ENCODE measurements around the gene KRT34. TPM values are rescaled to one million over a fixed set of nuclear protein-coding genes. Genes with fewer than 3 reads are reported as not detected.

The KRT34 gene
- total RNA-seq, 4 donors from 2014 or later, result not detected

- H3K9me3 ChIP-seq, result no peaks in the 10 kb centered on the region
- H3K27ac ChIP-seq, result no peak overlapping the region
- intact Hi-C loops (cut with DNase I; ENCODE audit: low total_unique reads) (no loop called here), in situ Hi-C loops (cut with MboI; ENCODE audit: low sequenced_read_pairs in 4 of 4) (no loop called here)
- no peaks in the 10 kb centered on the region for H3K4me1 ChIP-seq
- ATAC-seq, result no peak
- TF ChIP-seq POLR2A (IDR thresholded peaks at IDR 0.05) (no peak), CTCF (IDR thresholded peaks at IDR 0.05 in 4 of 5, conservative IDR thresholded peaks at IDR 0.05 in 1 of 5) (no peak)
- no peak for DNase-seq
- no peaks in the 10 kb centered on the region for H3K36me3 ChIP-seq
- no peaks in the 10 kb centered on the region for H3K27me3 ChIP-seq
- no peak overlapping the region for H3K4me3 ChIP-seq
Observed at GRCh38 chr17:41331606-41332005, 50.5 kb downstream of the KRT34 start.

- no peaks in the 10 kb centered on the region for H3K9me3 ChIP-seq
- H3K36me3 ChIP-seq, result no peaks in the 10 kb centered on the region
- in situ Hi-C loops (cut with MboI; ENCODE audit: low sequenced_read_pairs in 4 of 4) (loop anchor here in 2 of 4 donors (10.0 kb wide), 1 partner anchor 425 kb away; no protein-coding TSS in a partner anchor), intact Hi-C loops (cut with DNase I; ENCODE audit: low total_unique reads) (no loop called here)
- no peak overlapping the region for H3K27ac ChIP-seq
- H3K4me1 ChIP-seq, result no peaks in the 10 kb centered on the region
- DNase-seq (no peak), ATAC-seq (no peak)
- H3K4me3 ChIP-seq, result no peak overlapping the region
- no peaks in the 10 kb centered on the region for H3K27me3 ChIP-seq
- peak in 3 of 5 experiments; percentile 17 to 25 (median 23) for TF ChIP-seq CTCF (IDR thresholded peaks at IDR 0.05 in 4 of 5, conservative IDR thresholded peaks at IDR 0.05 in 1 of 5)
- no peak for TF ChIP-seq POLR2A (IDR thresholded peaks at IDR 0.05)
Observed at GRCh38 chr17:41329279-41329948, 52.7 kb downstream of the KRT34 start.

GRCh38 chr17:41328207-41328606 lies 53.9 kb downstream of the KRT34 start:
- H3K27me3 ChIP-seq, result no peaks in the 10 kb centered on the region
- no peak for TF ChIP-seq CTCF (IDR thresholded peaks at IDR 0.05 in 4 of 5, conservative IDR thresholded peaks at IDR 0.05 in 1 of 5)
- no peak for TF ChIP-seq POLR2A (IDR thresholded peaks at IDR 0.05)
- no peaks in the 10 kb centered on the region for H3K9me3 ChIP-seq
- H3K4me3 ChIP-seq, result no peak overlapping the region
- H3K4me1 ChIP-seq, result no peaks in the 10 kb centered on the region
- H3K27ac ChIP-seq, result no peak overlapping the region
- ATAC-seq (no peak), DNase-seq (no peak)
- intact Hi-C loops (cut with DNase I; ENCODE audit: low total_unique reads) (no loop called here), in situ Hi-C loops (cut with MboI; ENCODE audit: low sequenced_read_pairs in 4 of 4) (loop anchor here in 2 of 4 donors (10.0 kb wide), 1 partner anchor 423 kb away; no protein-coding TSS in a partner anchor)
- H3K36me3 ChIP-seq, result no peaks in the 10 kb centered on the region

Other genes with a start within 250 kb of the KRT34 start
- not detected for gene KRTAP4-6, start 241.8 kb downstream of the KRT34 start, total RNA-seq
- not detected for gene KRTAP4-5, start 232.5 kb downstream of the KRT34 start, total RNA-seq
- not detected for gene KRTAP4-4, start 221.6 kb downstream of the KRT34 start, total RNA-seq
- not detected for gene KRTAP4-3, start 214.1 kb downstream of the KRT34 start, total RNA-seq
- gene KRTAP4-2, start 204.1 kb downstream of the KRT34 start, total RNA-seq, result not detected
- not detected for gene KRTAP4-1, start 197.4 kb downstream of the KRT34 start, total RNA-seq
- gene KRTAP9-1, start 192.4 kb downstream of the KRT34 start, total RNA-seq, result not detected
- gene KRTAP9-2, start 155.7 kb downstream of the KRT34 start, total RNA-seq, result not detected
- gene KRTAP9-3, start 149.9 kb downstream of the KRT34 start, total RNA-seq, result not detected
- gene KRTAP9-8, start 144.3 kb downstream of the KRT34 start, total RNA-seq, result not detected
- gene KRTAP9-4, start 132.6 kb downstream of the KRT34 start, total RNA-seq, result not detected
- not detected for gene KRTAP9-9, start 126.9 kb downstream of the KRT34 start, total RNA-seq
- gene KRTAP9-6, start 116.9 kb downstream of the KRT34 start, total RNA-seq, result not detected
- gene KRTAP9-7, start 106.6 kb downstream of the KRT34 start, total RNA-seq, result not detected
- gene KRTAP29-1, start 79.5 kb downstream of the KRT34 start, total RNA-seq, result not detected
- gene KRTAP16-1, start 73.0 kb downstream of the KRT34 start, total RNA-seq, result not detected
- gene KRTAP17-1, start 66.6 kb downstream of the KRT34 start, total RNA-seq, result not detected
- gene KRT33A, start 31.5 kb downstream of the KRT34 start, total RNA-seq, result not detected
- gene KRT33B, start 12.5 kb downstream of the KRT34 start, total RNA-seq, result not detected
- 1 to 10 TPM in 1 of 4 donors, under 1 TPM in 3; 0.39 to 1.1 (median 0.62) TPM for gene KRT31, start 15.3 kb upstream of the KRT34 start, total RNA-seq
- gene KRT37, start 42.3 kb upstream of the KRT34 start, total RNA-seq, result not detected
- gene KRT38, start 58.7 kb upstream of the KRT34 start, total RNA-seq, result not detected
- under 1 TPM in 1 of 4 donors, not detected in 3; 0.41 TPM for gene KRT32, start 85.1 kb upstream of the KRT34 start, total RNA-seq
- gene KRT35, start 98.8 kb upstream of the KRT34 start, total RNA-seq, result not detected
- not detected for gene KRT36, start 107.6 kb upstream of the KRT34 start, total RNA-seq
- not detected for gene KRT13, start 123.3 kb upstream of the KRT34 start, total RNA-seq
- gene KRT15, start 136.6 kb upstream of the KRT34 start, total RNA-seq, result not detected
- gene KRT19, start 146.0 kb upstream of the KRT34 start, total RNA-seq, result 10 to 100 TPM in 1 of 4 donors, 1 to 10 TPM in 1, under 1 TPM in 1, not detected in 1; 0.53 to 11.0 (median 3.6) TPM
- gene KRT9, start 189.8 kb upstream of the KRT34 start, total RNA-seq, result not detected
- not detected for gene KRT14, start 204.6 kb upstream of the KRT34 start, total RNA-seq
- gene KRT16, start 230.5 kb upstream of the KRT34 start, total RNA-seq, result under 1 TPM in 1 of 4 donors, not detected in 3; 0.34 TPM
- gene KRT17, start 242.3 kb upstream of the KRT34 start, total RNA-seq, result not detected